LNCAP (cell line): ENCODE data around the gene SERPINB4.

Source experiments
- CTCF ChIP-seq: fragments of 450-650 bp; IDR thresholded peaks from 2 replicates; pipeline ENCODE4 v1.5.1; 2017; ENCODE audit warnings: mild to moderate bottlenecking

The SERPINB4 gene

GRCh38 chr18:63590966-63591695 lies 52.9 kb downstream of the SERPINB4 start:
- TF ChIP-seq CTCF: no peak

GRCh38 chr18:63590373-63590772 lies 53.7 kb downstream of the SERPINB4 start:
- TF ChIP-seq CTCF: no peak

GRCh38 chr18:63588909-63589308 lies 55.1 kb downstream of the SERPINB4 start:
- no peak for TF ChIP-seq CTCF
